GM12878 (cell line): ENCODE data around the gene DIDO1. TPM values are rescaled to one million over a fixed set of nuclear protein-coding genes. Genes with fewer than 3 reads are reported as not detected.

ENCODE experiments used
- ATAC-seq: fragments of 200-7000 bp; cut with Tn5 transposase; 3 replicates; pipeline ENCODE4 v1.9.1; 2020; ENCODE audit warnings: mild to moderate bottlenecking, moderate library complexity
- BruUV-seq: library from RNA; stranded (reverse); fragments of 400-500 nt; replicated peaks from 2 replicates; lab custom pipeline; 2021; lab: Mats Ljungman, UMichigan
- CTCF ChIA-PET: fragments of 300-600 bp; sonication (Branson Sonifier 250); formaldehyde crosslinking; extraction: SDS; loops from one replicate; lab custom pipeline; 2021; ENCODE audit warnings: inconsistent platforms; lab: Yijun Ruan, JAX
- POLR2A ChIA-PET: fragments of 350-600 bp; formaldehyde crosslinking; extraction: SDS; loops from one replicate; lab custom pipeline; 2021; ENCODE audit warnings: inconsistent platforms; lab: Charles Lee
- RAD21 ChIA-PET: fragments of 300-600 bp; sonication (Branson Sonifier 250); formaldehyde crosslinking; loops from one replicate; lab custom pipeline; 2023; ENCODE audit warnings: antibody characterized with exemption; ENCODE audit not compliant: unreplicated experiment; lab: Charles Lee
- SMC1A ChIA-PET: fragments of 300-600 bp; sonication (Branson Sonifier 250); formaldehyde crosslinking; loops from one replicate; lab custom pipeline; 2023; ENCODE audit not compliant: unreplicated experiment, uncharacterized antibody; lab: Charles Lee
- DNase-seq: peaks from one replicate; pipeline ENCODE4 v3.0.0-alpha.2; 2011; ENCODE audit warnings: low read depth, low spot score
- FAIRE-seq: peaks from 3 replicates; lab custom pipeline; 2011; peaks lifted over from hg19 to GRCh38; lab: Jason Lieb, UNC
- H2AFZ ChIP-seq: 2 replicates; pipeline ENCODE4 v1.6.0; 2011; ENCODE audit warnings: low read depth, low read length, control low read depth; ENCODE audit not compliant: control insufficient read depth
- H3K27ac ChIP-seq: 2 replicates; pipeline ENCODE4 v1.5.1; 2011; ENCODE audit warnings: control low read depth; ENCODE audit not compliant: control insufficient read depth, insufficient read depth
- H3K27me3 ChIP-seq, 2 experiments: replicated peaks in 1 of 2; 2 replicates each; pipeline versions ENCODE4 v1.6.0 to v1.6.1; 2011; ENCODE audit warnings: low read length in 1 of 2; ENCODE audit not compliant: control insufficient read depth in 2 of 2, insufficient read depth in 2 of 2
- H3K36me3 ChIP-seq, 2 experiments: 2 replicates each; pipeline ENCODE4 v1.5.1; 2011; ENCODE audit warnings: low read length in 1 of 2; ENCODE audit not compliant: control insufficient read depth in 2 of 2, insufficient read depth in 2 of 2
- H3K4me1 ChIP-seq: 2 replicates; pipeline ENCODE4 v1.6.1; 2011; ENCODE audit warnings: mild to moderate bottlenecking, low read length, moderate library complexity, mixed read lengths; ENCODE audit not compliant: control insufficient read depth, insufficient read depth
- H3K4me2 ChIP-seq: 2 replicates; pipeline ENCODE4 v1.6.0; 2011; ENCODE audit warnings: control low read depth; ENCODE audit not compliant: control insufficient read depth, insufficient read depth
- H3K4me3 ChIP-seq: fragments of 200-600 bp; sonication (generic); 2 replicates; pipeline ENCODE4 v1.5.1; 2016
- H3K79me2 ChIP-seq: 2 replicates; pipeline ENCODE4 v1.6.0; 2011; ENCODE audit warnings: low read length; ENCODE audit not compliant: control insufficient read depth, insufficient read depth
- H3K9ac ChIP-seq: 2 replicates; pipeline ENCODE4 v1.8.0; 2011; ENCODE audit warnings: low read length, control low read depth, mixed read lengths; ENCODE audit not compliant: control insufficient read depth, insufficient read depth
- H3K9me3 ChIP-seq: replicated peaks from 3 replicates; pipeline ENCODE4 v1.5.1; 2011; ENCODE audit warnings: mild to moderate bottlenecking, low read length; ENCODE audit not compliant: control insufficient read depth, insufficient read depth
- H4K20me1 ChIP-seq: 2 replicates; pipeline ENCODE4 v1.6.0; 2011; ENCODE audit not compliant: control insufficient read depth, insufficient read depth
- ASH2L ChIP-seq: fragments of 300-600, 200-600 bp; sonication (generic); IDR thresholded peaks from 2 replicates; pipeline ENCODE4 v1.6.1; 2017; ENCODE audit warnings: low read depth, mild to moderate bottlenecking, borderline replicate concordance
- E4F1 ChIP-seq: fragments of 450-650 bp; IDR thresholded peaks from 2 replicates; pipeline ENCODE4 v1.6.1; 2018; ENCODE audit warnings: borderline replicate concordance, mild to moderate bottlenecking; ENCODE audit not compliant: partially characterized antibody
- KDM1A ChIP-seq: fragments of 200-600 bp; sonication (generic); IDR thresholded peaks from 2 replicates; pipeline ENCODE4 v1.6.1; 2016; ENCODE audit warnings: borderline replicate concordance
- MLLT1 ChIP-seq: fragments of 450-650 bp; IDR thresholded peaks from 2 replicates; pipeline ENCODE4 v1.6.1; 2016; ENCODE audit warnings: mild to moderate bottlenecking
- RAD51 ChIP-seq: fragments of 450-650 bp; IDR thresholded peaks from 2 replicates; pipeline ENCODE4 v1.6.1; 2016; ENCODE audit warnings: moderate library complexity, mild to moderate bottlenecking, inconsistent platforms
- SIN3A ChIP-seq: IDR thresholded peaks from 2 replicates; pipeline ENCODE4 v1.6.1; 2012; ENCODE audit warnings: low read depth, low read length, improper control_type of control experiment
- STAT1 ChIP-seq: fragments of 450-650 bp; conservative IDR thresholded peaks from 2 replicates; pipeline ENCODE4 v1.6.1; 2014; ENCODE audit warnings: antibody characterized with exemption, mild to moderate bottlenecking
- WGBS: methylation state at CpG from one replicate; pipeline ENCODE4 v1.1.6; 2016; ENCODE audit warnings: low lambda C conversion rate; ENCODE audit not compliant: insufficient replicate concordance, insufficient coverage; ENCODE audit errors: missing lambda C conversion rate; 5-methylcytosine and 5-hydroxymethylcytosine counted together
- in situ Hi-C: fragments of 300-500 bp; cut with MboI; formaldehyde crosslinking; loops from 9 replicates; pipeline ENCODE4 v1.14.3; 2018; ENCODE audit warnings: mixed read lengths
- intact Hi-C: fragments of 100-400 bp; cut with micrococcal nuclease; formaldehyde crosslinking; loops from one replicate; pipeline ENCODE4 v1.14.2; 2022; ENCODE audit not compliant: unreplicated experiment
- polyA plus RNA-seq, 11 experiments: library from polyadenylated mRNA; depleted of rRNA in 4 of 11; unstranded in 6 of 11; stranded (reverse) in 5 of 11; fragments of >200 nt; fragmentation: Nextera tagmentation in 4 of 11; fragmentation: Illumina TruSeq in 1 of 11; extraction: Ambion mirVana in 4 of 11; extraction: Trizol in 1 of 11; gene quantifications; 1 replicate in 1 of 11; 2 replicates in 10 of 11; pipeline versions ENCODE4 v1.2.1 to v1.2.3, GENCODE V29; 2011 to 2016; ENCODE audit warnings: inconsistent platforms in 2 of 11, missing spikeins in 2 of 11, low read depth in 1 of 11
- total RNA-seq, 4 experiments: library from RNA; depleted of rRNA in 3 of 4; stranded (reverse); fragments of >200 nt in 3 of 4; fragmentation: Illumina TruSeq in 1 of 4; extraction: Trizol in 1 of 4; gene quantifications; 2 replicates each; pipeline versions ENCODE4 v1.2.1 to v1.2.3, GENCODE V29; 2013 to 2021

The DIDO1 gene
- total and polyA plus RNA-seq, 10 of the 15 experiments (the other 5 are each of a cell fraction or from before 2014, with no cell fraction given): 5.5 to 56.4 (median 38.4) TPM

DNA sequence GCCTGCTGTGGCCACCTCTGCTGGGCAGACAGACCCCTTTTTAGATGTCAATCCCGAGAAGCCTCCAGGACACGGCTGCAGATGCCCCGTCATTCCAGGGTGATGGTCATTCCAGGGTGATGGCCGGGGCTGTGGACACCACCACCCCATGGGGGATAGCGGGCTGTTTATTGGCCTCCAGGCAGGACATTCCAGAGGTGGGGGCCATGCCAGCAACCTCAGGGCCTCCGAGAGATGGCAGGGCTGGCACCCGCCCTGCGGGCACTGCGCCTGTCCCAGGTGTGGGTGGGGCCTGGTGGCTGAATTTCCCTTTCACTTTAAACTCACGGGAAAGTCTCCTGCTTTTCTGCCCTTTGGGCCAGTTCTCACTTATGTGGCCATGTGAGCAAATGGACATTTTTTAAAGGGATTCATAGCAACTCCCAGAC lies 94.9 kb downstream of the DIDO1 start:
- SMC1A ChIA-PET: no interaction called here
- no peaks in the 10 kb centered on the region for H3K79me2 ChIP-seq
- no peaks in the 10 kb centered on the region for H3K36me3 ChIP-seq
- no peak overlapping the region for H2AFZ ChIP-seq
- in situ Hi-C loops (no loop called here), intact Hi-C loops (no loop called here)
- H3K4me1 ChIP-seq: peaks cover 14% of the 10 kb centered on the region
- POLR2A ChIA-PET: no interaction called here
- RAD21 ChIA-PET: no interaction called here
- WGBS: 85% methylated on average over 10 of the region's 10 CpGs
- FAIRE-seq (no peak), DNase-seq (no peak), ATAC-seq (no peak)
- no peak for TF ChIP-seq E4F1
- H3K9ac ChIP-seq: no peak overlapping the region
- no peaks in the 10 kb centered on the region for H4K20me1 ChIP-seq
- peaks cover 0 to 3% of the 10 kb centered on the region in 2 experiments; a peak in 2 of 4 replicates for H3K27me3 ChIP-seq
- CTCF ChIA-PET: interaction anchor here (2.1 kb wide), 1 partner anchor 9 kb away, joined by 9 read pairs; no protein-coding TSS in a partner anchor
- H3K4me2 ChIP-seq: no peak overlapping the region
- no TSS peak for BruUV-seq
- H3K9me3 ChIP-seq: no peaks in the 10 kb centered on the region
- H3K4me3 ChIP-seq: no peak overlapping the region
- H3K27ac ChIP-seq: no peak overlapping the region

GRCh38 chr20:62830821-62831220 lies 95.5 kb downstream of the DIDO1 start:
- in situ Hi-C loops: no loop called here
- no peak overlapping the region for H3K4me2 ChIP-seq
- intact Hi-C loops: no loop called here

More at GRCh38 chr20:62830821-62831220, 95.5 kb downstream of the DIDO1 start:
- no peak overlapping the region for H3K27ac ChIP-seq
- WGBS: 75% methylated on average over 22 of the region's 22 CpGs
- H4K20me1 ChIP-seq: no peaks in the 10 kb centered on the region
- ChIA-PET RAD21 (no interaction called here), CTCF (no interaction called here), POLR2A (no interaction called here), SMC1A (no interaction called here)
- no peak for DNase-seq
- TF ChIP-seq MLLT1 (no peak), STAT1 (no peak), RAD51 (no peak), ASH2L (no peak), SIN3A (no peak), KDM1A (no peak)
- H3K27me3 ChIP-seq: peaks cover 0 to 3% of the 10 kb centered on the region in 2 experiments; a peak in 2 of 4 replicates
- BruUV-seq: no TSS peak
- H3K9ac ChIP-seq: no peak overlapping the region
- no peak overlapping the region for H3K4me3 ChIP-seq
- H3K36me3 ChIP-seq: no peaks in the 10 kb centered on the region
- peaks cover 14% of the 10 kb centered on the region for H3K4me1 ChIP-seq
- FAIRE-seq: no peak
- ATAC-seq: no peak
- H2AFZ ChIP-seq: no peak overlapping the region
- no peaks in the 10 kb centered on the region for H3K9me3 ChIP-seq
- no peaks in the 10 kb centered on the region for H3K79me2 ChIP-seq
